Astrocyte of the cerebellum (primary cell): ENCODE measurements around the gene SERPINA4.
A peak's percentile ranks its signal among the peaks of the same experiment; 100 is the strongest.
"Not testable (repeated sequence)": the region's sequence is repeated elsewhere in the genome, so short reads cannot be mapped to it uniquely, and the experiment has no call there.

ENCODE experiments used
- DNase-seq: peaks from one replicate; pipeline ENCODE4 v3.0.0-alpha.2; 2011; ENCODE audit warnings: low read depth
- H3K4me3 ChIP-seq: 2 replicates; pipeline ENCODE4 v1.5.1; 2011; ENCODE audit warnings: mild to moderate bottlenecking, low read depth, low read length, moderate library complexity
- in situ Hi-C: cut with HindIII; loops from 2 replicates; pipeline ENCODE4 v1.10.0; 2017; ENCODE audit warnings: low sequenced_read_pairs
- TF ChIP-seq, protein P1 (sequence below): IDR thresholded peaks from 2 replicates; pipeline ENCODE4 v1.5.1; 2012; ENCODE audit warnings: low read length, low read depth, moderate library complexity, mild to moderate bottlenecking; ENCODE audit errors: missing control alignments

SERPINA4 gene

DNA sequence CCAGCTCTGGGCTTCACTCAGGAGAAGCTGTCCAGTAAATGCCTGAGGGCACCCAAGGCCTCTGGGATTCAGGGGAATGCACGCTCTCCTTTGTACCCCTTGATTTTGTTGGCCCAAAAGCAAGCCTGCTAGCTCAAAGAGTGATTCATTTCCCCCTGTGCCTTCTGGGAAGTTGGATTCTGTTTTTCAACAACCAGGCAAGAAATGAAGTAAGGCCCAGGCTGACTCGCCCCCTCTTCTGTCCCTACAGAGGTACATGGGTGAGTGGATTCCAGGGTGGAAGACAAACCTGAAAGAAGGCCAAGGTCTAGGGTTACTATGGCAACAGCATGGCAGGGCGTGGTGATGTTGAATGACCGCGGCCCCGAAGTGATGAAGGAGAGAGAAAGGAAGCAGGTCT lies 10.7 kb downstream of the SERPINA4 start:
- H3K4me3 ChIP-seq: no peak overlapping the region
- peak; percentile 6 for DNase-seq
- TF ChIP-seq, protein P1, sequence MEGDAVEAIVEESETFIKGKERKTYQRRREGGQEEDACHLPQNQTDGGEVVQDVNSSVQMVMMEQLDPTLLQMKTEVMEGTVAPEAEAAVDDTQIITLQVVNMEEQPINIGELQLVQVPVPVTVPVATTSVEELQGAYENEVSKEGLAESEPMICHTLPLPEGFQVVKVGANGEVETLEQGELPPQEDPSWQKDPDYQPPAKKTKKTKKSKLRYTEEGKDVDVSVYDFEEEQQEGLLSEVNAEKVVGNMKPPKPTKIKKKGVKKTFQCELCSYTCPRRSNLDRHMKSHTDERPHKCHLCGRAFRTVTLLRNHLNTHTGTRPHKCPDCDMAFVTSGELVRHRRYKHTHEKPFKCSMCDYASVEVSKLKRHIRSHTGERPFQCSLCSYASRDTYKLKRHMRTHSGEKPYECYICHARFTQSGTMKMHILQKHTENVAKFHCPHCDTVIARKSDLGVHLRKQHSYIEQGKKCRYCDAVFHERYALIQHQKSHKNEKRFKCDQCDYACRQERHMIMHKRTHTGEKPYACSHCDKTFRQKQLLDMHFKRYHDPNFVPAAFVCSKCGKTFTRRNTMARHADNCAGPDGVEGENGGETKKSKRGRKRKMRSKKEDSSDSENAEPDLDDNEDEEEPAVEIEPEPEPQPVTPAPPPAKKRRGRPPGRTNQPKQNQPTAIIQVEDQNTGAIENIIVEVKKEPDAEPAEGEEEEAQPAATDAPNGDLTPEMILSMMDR: no peak
- in situ Hi-C loops: no loop called here

DNA sequence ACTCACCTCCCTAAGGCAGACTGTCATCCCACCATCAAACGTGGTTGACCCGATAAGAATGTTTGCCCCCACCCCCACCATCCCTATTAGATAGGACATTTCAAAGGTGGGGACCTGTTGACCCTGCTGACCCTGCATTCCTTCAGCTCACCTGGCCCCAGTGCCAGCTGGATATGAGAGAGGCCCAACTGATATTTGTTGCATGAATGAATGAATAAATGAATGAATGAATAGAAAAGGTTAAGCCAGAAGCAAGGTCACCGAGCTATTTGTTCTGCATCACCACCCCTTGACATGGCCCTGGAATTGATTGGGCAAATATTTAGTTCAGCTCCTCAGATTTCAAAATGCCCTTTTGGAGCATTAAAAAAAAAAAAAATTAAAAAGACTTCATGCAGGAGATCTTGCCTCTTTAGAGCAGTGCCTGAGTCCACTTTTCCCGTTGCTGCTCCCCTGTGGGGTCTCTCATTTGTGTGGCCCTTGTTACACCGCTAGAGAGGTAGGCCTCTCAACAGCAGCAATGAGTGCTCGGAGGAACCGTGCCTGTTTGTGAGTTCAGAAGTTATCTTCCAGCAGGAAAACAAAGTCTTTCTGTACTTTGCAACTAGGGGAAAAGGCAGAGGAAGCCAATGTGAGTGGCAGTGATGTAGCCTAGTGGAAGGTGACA lies 11.5 kb downstream of the SERPINA4 start:
- no peak overlapping the region for H3K4me3 ChIP-seq
- in situ Hi-C loops: no loop called here
- TF ChIP-seq, protein P1: no peak
- DNase-seq: no peak

DNA sequence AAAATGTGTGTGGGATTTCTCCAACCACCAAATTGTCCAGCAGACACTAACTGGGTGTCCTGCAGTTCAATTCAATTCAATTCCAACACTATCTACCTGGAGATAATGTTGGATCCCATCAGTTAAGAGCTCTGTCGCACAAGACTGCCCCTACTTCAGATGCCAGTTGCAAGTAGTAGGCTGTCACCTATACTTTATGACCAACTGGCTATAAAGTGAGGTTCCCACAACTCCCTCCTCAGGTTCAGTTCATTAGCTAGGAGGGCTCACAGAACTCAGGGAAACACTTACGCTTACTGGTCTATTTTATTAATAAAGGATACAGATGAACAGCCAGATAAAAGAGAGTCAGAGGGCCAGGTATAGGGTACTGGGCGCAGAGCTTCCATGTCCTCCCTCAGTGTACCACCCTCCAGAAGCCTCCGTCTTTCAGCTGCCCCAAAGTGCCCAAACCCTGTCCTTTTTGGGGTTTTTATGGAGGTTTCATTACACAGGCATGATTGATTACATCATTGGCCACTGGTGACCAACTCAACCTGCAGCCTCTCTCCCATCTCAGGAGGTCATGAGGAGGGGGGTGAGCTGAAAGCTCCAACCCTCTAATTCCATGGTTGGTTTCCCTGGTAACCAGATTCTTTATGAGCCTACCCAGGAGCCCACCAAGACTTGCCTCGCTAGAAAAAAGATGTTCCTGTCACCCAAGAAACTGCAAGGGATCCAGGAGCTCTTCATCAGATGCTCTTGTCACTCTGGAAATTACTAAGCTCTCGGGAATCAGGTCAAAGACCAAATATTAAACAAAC lies 12.4 kb downstream of the SERPINA4 start:
- TF ChIP-seq, protein P1: no peak
- in situ Hi-C loops: no loop called here
- H3K4me3 ChIP-seq: no peak overlapping the region
- no peak for DNase-seq

DNA sequence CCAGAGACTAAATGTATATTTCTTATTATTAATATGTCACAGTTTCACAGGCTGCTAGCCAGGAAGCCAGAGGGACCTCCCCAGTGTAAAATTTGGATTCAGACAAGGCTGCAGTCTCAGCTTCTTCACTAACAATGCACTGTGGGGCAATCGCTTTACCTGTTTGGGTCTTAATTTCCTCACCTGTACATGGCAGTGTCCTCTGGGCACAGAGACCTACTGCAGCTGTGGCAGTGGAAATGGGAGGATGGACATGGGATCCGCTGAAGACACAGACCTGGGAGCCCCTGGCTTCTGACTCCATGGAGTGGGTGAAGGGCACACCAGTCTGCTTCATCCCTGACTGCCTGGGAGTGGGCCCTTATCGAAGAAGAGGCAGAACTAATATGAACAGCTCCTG lies 13.1 kb downstream of the SERPINA4 start:
- in situ Hi-C loops: no loop called here
- H3K4me3 ChIP-seq: no peak overlapping the region
- TF ChIP-seq, protein P1: no peak
- DNase-seq: no peak

DNA sequence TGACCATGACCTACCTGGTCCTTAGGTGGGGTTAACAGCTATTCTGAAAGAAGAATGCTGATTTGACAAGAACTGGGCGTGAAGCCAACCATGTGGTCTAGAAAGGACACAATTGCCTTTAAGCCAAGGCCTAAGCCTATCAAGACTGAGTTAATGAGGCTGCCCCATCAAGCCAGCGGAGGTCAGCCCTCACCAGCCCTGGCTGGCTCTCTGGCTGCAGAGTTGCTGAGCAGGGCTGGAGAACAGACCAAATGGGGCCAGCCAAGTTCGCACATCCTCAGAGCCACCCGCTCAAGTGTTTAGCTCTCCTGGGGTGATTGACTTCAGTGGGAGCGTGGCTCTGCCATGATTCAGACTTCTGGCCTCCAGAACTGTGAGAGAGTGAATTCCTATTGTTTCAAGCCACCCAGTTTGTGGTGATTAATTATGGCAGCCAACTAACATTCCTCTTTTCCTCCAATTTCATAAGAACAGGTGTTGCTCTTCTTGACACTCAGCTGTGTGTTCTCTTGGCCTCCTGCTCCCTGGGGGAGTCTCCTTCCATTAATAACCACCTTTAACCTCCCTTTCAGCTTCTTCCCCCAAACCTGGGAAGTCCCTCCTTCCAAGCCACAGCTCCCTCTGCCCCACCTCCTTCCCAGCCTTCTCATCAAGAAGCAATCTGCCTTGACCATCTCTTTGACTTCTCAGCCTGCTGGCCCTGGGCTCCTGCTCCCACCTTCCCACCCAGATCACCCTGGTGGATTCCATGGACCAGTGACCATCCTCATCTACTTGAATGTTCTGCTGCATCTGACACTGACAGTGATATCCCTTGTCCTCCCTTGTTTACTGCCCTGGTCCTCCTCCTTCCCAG lies 14.7 kb downstream of the SERPINA4 start:
- in situ Hi-C loops: no loop called here
- DNase-seq: peak; percentile 80
- TF ChIP-seq, protein P1: no peak

DNA sequence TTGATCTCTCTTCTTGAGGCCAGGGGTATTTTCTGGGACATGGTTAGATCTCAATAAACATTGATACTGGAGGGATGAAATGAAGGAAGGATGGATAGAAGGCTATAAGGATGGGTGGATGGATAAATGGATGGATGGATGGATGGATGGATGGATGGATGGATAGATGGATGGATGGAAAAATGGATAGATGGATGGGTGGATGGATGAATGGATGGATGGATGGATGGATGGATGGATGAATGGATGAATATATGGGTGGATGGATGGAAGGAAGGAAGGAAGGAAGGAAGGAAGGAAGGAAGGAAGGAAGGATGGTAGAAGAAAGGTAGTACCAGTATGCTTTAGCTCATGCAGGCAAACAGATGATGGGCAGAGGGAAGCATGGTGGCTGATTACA lies 16.2 kb downstream of the SERPINA4 start:
- in situ Hi-C loops, DNase-seq, H3K4me3 ChIP-seq: not testable (repeated sequence)

More for the DNA sequence above, 14.7 kb downstream of the SERPINA4 start:
- no peak overlapping the region for H3K4me3 ChIP-seq
